Measurements from ENCODE around the gene CTSH.
A peak's percentile ranks its signal among the peaks of the same experiment; 100 is the strongest.

The CTSH gene

DNA sequence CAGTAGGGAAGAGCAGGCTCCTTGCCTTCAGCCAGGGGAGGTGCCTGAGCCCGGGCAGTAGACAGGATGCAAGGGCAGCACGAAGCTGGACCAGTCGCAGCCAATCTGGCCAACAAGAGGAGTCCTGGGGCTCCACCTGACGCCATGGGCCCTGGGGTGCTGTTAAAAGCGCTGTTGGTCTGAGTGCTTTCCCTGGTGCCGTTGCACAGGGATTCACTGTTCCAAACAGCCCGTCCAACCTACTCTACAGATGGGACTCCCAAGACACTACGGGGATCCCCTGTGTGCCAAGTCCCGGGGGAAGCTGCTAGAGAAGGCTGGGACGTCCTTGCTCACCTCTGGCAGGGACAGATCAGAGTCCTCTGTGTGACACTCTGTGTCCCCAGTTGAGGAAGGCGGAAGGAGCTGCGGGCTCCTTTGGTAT, 632 bp downstream of the CTSH start:
- H3K9me3 ChIP-seq (ENCODE audit: low read length) = no peaks in the 10 kb centered on the region
- H3K4me3 ChIP-seq (ENCODE audit: low read length) = peak overlapping the region; percentile 49
- H2AFZ ChIP-seq (ENCODE audit: low read depth, low read length) = peak overlapping the region; percentile 93
- peaks cover 27% of the 10 kb centered on the region for H3K27me3 ChIP-seq (ENCODE audit: insufficient read depth, low read length)
- peaks cover 6% of the 10 kb centered on the region for H3K4me1 ChIP-seq (ENCODE audit: insufficient read depth, low read length)
- no peaks in the 10 kb centered on the region for H3K36me3 ChIP-seq (ENCODE audit: insufficient read depth, low read length)

DNA sequence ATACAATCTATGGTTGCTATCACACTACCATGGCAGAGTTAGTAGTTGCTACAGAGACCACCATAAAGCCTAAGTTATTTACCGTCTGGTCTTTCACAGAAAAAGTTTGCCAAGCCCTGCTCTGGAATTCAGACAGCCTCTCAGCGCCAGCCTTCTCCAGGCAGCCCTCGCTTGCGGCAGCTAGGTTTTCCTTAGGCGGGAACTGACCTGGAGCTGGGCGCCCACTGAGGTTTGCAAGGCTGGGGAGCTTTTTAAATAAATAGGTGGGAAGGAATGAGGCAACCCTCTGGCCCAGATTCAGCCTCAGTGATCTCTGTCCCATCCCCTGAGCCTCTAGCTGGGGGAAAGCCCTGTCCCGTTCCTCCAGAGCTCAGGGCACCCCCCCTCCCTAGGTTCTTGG, 1.2 kb downstream of the CTSH start:
- H3K36me3 ChIP-seq (ENCODE audit: insufficient read depth, low read length) = no peaks in the 10 kb centered on the region
- H2AFZ ChIP-seq (ENCODE audit: low read depth, low read length) = no peak overlapping the region
- H3K4me3 ChIP-seq (ENCODE audit: low read length) = no peak overlapping the region
- H3K4me1 ChIP-seq (ENCODE audit: insufficient read depth, low read length) = peaks cover 6% of the 10 kb centered on the region
- no peaks in the 10 kb centered on the region for H3K9me3 ChIP-seq (ENCODE audit: low read length)
- H3K27me3 ChIP-seq (ENCODE audit: insufficient read depth, low read length) = peaks cover 27% of the 10 kb centered on the region

GRCh38 chr15:78942741-78943140, 2.1 kb downstream of the CTSH start:
- no peak overlapping the region for H3K4me3 ChIP-seq (ENCODE audit: low read length)
- peaks cover 25% of the 10 kb centered on the region for H3K27me3 ChIP-seq (ENCODE audit: insufficient read depth, low read length)
- no peaks in the 10 kb centered on the region for H3K9me3 ChIP-seq (ENCODE audit: low read length)
- no peak overlapping the region for H2AFZ ChIP-seq (ENCODE audit: low read depth, low read length)
- no peaks in the 10 kb centered on the region for H3K36me3 ChIP-seq (ENCODE audit: insufficient read depth, low read length)
- H3K4me1 ChIP-seq (ENCODE audit: insufficient read depth, low read length) = peaks cover 6% of the 10 kb centered on the region

DNA sequence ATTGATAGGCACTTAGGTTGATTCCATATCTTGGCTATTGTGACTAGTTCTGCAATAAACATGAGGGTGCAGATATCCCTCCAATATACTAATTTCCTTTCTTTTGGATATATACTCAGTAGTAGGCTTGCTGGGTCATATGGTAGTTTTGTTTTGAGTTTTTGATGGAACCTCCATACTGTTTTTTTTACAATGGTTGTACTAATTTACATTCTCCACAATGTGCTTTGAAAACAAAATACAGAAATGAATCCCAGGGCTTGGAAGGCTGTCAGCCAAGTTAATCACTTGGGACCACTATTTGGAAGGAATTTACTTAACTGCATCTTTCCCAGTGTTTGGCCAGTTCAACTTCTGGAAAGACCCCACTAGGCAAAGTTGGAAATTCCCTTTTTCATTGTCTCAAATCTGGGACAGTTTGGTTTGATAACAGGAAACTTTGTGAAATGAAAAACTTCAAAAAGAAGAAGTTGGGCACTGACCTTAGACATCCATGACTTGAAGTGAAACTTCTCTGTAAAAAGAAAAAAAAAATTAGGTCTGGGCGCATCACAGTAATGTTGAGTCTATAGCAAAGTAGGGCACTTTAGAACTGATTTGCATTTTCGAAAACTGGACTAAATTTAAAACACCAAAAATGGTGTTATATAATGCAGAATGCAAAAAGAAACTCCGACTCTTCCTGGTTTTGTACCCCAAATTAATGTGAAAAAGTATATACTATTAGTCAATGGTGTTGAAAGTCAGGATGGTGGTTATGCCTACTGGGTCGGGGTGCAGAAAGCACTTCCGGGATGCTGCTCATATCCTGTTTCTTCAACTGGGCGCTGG, 6.0 kb downstream of the CTSH start:
- H2AFZ ChIP-seq (ENCODE audit: low read depth, low read length) = no peak overlapping the region
- H3K4me1 ChIP-seq (ENCODE audit: insufficient read depth, low read length) = no peaks in the 10 kb centered on the region
- no peak overlapping the region for H3K4me3 ChIP-seq (ENCODE audit: low read length)
- no peaks in the 10 kb centered on the region for H3K9me3 ChIP-seq (ENCODE audit: low read length)
- peaks cover 12% of the 10 kb centered on the region for H3K27me3 ChIP-seq (ENCODE audit: insufficient read depth, low read length)
- no peaks in the 10 kb centered on the region for H3K36me3 ChIP-seq (ENCODE audit: insufficient read depth, low read length)

- H2AFZ ChIP-seq (ENCODE audit: low read depth, low read length) = no peak overlapping the region
- no peaks in the 10 kb centered on the region for H3K4me1 ChIP-seq (ENCODE audit: insufficient read depth, low read length)
- no peaks in the 10 kb centered on the region for H3K9me3 ChIP-seq (ENCODE audit: low read length)
- no peaks in the 10 kb centered on the region for H3K36me3 ChIP-seq (ENCODE audit: insufficient read depth, low read length)
- H3K4me3 ChIP-seq (ENCODE audit: low read length) = no peak overlapping the region
- no peaks in the 10 kb centered on the region for H3K27me3 ChIP-seq (ENCODE audit: insufficient read depth, low read length)
Measured at GRCh38 chr15:78937132-78937739, 7.6 kb downstream of the CTSH start.

GRCh38 chr15:78934655-78935023, 10.2 kb downstream of the CTSH start:
- H2AFZ ChIP-seq (ENCODE audit: low read depth, low read length) = no peak overlapping the region
- no peaks in the 10 kb centered on the region for H3K27me3 ChIP-seq (ENCODE audit: insufficient read depth, low read length)

GRCh38 chr15:78933823-78934654, 10.8 kb downstream of the CTSH start:
- Histone ChIP-seq H3K36me3 (ENCODE audit: insufficient read depth, low read length) (no peaks in the 10 kb centered on the region), H3K4me3 (ENCODE audit: low read length) (no peak overlapping the region), H3K9me3 (ENCODE audit: low read length) (no peaks in the 10 kb centered on the region), H3K27me3 (ENCODE audit: insufficient read depth, low read length) (no peaks in the 10 kb centered on the region), H2AFZ (ENCODE audit: low read depth, low read length) (no peak overlapping the region), H3K4me1 (ENCODE audit: insufficient read depth, low read length) (no peaks in the 10 kb centered on the region)

More at GRCh38 chr15:78934655-78935023, 10.2 kb downstream of the CTSH start:
- Histone ChIP-seq H3K36me3 (ENCODE audit: insufficient read depth, low read length) (no peaks in the 10 kb centered on the region), H3K4me3 (ENCODE audit: low read length) (no peak overlapping the region), H3K4me1 (ENCODE audit: insufficient read depth, low read length) (no peaks in the 10 kb centered on the region), H3K9me3 (ENCODE audit: low read length) (no peaks in the 10 kb centered on the region)

- H3K4me1 ChIP-seq (ENCODE audit: insufficient read depth, low read length) = no peaks in the 10 kb centered on the region
- no peaks in the 10 kb centered on the region for H3K36me3 ChIP-seq (ENCODE audit: insufficient read depth, low read length)
- H2AFZ ChIP-seq (ENCODE audit: low read depth, low read length) = no peak overlapping the region
- no peaks in the 10 kb centered on the region for H3K9me3 ChIP-seq (ENCODE audit: low read length)
- H3K4me3 ChIP-seq (ENCODE audit: low read length) = no peak overlapping the region
- H3K27me3 ChIP-seq (ENCODE audit: insufficient read depth, low read length) = no peaks in the 10 kb centered on the region
Measured at GRCh38 chr15:78933187-78933822, 11.5 kb downstream of the CTSH start.

- Histone ChIP-seq H3K36me3 (ENCODE audit: insufficient read depth, low read length) (peaks cover 3% of the 10 kb centered on the region), H3K4me3 (ENCODE audit: low read length) (no peak overlapping the region), H3K9me3 (ENCODE audit: low read length) (no peaks in the 10 kb centered on the region), H2AFZ (ENCODE audit: low read depth, low read length) (no peak overlapping the region), H3K27me3 (ENCODE audit: insufficient read depth, low read length) (no peaks in the 10 kb centered on the region), H3K4me1 (ENCODE audit: insufficient read depth, low read length) (no peaks in the 10 kb centered on the region)
Measured at GRCh38 chr15:78932258-78932808, 12.5 kb downstream of the CTSH start.

DNA sequence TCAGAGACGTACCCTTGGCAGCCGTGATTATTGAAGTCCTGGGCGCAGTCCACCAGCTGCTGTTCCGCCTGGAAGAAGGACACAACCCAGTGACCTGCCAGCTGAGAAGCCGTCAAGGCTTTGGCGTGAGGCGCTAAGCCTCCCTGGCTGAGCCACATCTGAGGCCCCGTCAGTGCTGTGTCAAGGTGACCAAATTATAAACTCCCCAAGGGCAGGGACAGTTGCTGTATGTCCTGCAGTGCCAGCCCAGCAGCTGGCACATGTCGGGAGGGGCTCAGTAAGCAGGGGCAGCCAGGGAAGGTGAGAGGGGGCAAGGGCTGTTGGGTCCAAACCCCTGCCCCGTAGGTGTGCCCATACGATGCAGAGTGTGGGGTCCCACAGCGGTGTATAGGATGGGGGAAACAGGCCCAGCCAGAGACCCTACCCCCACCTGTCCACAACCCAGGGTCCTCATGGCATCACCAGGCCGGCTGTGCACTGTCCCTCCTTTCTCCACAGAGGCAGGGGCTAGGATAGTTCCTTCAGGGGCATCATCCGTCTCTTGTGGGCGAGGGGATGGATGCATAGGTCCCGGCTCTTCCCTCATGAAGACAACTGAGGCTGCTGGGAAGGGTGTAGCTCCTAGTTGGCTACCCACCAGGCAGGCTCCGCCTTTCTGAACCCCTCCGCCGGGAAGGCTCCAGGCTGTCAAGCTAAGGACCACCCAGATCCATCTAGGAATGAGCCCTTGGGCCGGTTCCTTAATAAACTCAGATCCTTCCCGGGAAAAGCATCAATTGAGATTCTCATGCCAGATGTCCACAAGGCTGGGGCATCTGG, 13.2 kb downstream of the CTSH start:
- H3K36me3 ChIP-seq (ENCODE audit: insufficient read depth, low read length) = peaks cover 4% of the 10 kb centered on the region
- no peaks in the 10 kb centered on the region for H3K9me3 ChIP-seq (ENCODE audit: low read length)
- H3K4me3 ChIP-seq (ENCODE audit: low read length) = no peak overlapping the region
- no peaks in the 10 kb centered on the region for H3K27me3 ChIP-seq (ENCODE audit: insufficient read depth, low read length)
- H2AFZ ChIP-seq (ENCODE audit: low read depth, low read length) = no peak overlapping the region
- no peaks in the 10 kb centered on the region for H3K4me1 ChIP-seq (ENCODE audit: insufficient read depth, low read length)

- Histone ChIP-seq H3K4me1 (ENCODE audit: insufficient read depth, low read length) (no peaks in the 10 kb centered on the region), H3K36me3 (ENCODE audit: insufficient read depth, low read length) (peaks cover 4% of the 10 kb centered on the region), H3K9me3 (ENCODE audit: low read length) (no peaks in the 10 kb centered on the region), H2AFZ (ENCODE audit: low read depth, low read length) (no peak overlapping the region), H3K4me3 (ENCODE audit: low read length) (no peak overlapping the region), H3K27me3 (ENCODE audit: insufficient read depth, low read length) (no peaks in the 10 kb centered on the region)
Measured at GRCh38 chr15:78930577-78931388, 14.1 kb downstream of the CTSH start.

Data from neuron (in vitro differentiated cells).